GM15510 (cell line): ENCODE measurements around the gene CCDC167.

Source experiments
- POLR2A ChIP-seq: IDR thresholded peaks from 3 replicates; pipeline ENCODE4 v1.6.1; 2011; ENCODE audit warnings: borderline replicate concordance; ENCODE audit not compliant: insufficient read length; ENCODE audit errors: extremely low read depth

Gene CCDC167

DNA sequence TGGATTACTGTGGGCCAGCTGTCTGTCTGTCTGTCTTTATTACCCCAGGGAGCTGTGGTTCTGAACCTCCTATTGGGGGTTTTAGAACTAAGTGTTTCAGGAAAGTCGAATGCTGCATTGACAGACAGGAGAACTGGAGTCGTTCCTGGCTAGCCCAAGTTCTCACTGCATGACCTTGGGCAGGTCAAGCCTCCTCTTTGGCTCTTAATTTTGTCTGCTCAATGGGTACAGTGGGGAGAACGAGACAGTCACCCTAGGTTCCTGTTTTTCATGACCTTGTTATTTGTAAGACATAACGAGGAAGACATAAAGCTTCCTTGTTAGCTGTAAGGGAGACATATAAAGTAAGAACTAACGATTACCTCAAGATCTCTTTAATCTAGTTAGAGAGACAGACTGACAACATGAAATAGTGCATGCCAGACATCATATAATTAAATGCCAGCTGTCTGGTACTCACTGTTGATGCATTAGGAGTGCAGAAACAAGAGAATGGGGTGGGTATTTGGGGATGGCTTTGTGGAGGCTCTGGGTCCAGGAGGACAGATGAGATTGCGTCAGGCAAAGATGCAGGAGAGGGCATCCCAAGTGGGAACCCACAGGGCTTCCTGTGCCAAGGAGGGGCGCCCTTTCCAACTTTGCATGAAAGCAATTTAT lies 3.7 kb upstream of the CCDC167 start:
- TF ChIP-seq POLR2A: no peak

DNA sequence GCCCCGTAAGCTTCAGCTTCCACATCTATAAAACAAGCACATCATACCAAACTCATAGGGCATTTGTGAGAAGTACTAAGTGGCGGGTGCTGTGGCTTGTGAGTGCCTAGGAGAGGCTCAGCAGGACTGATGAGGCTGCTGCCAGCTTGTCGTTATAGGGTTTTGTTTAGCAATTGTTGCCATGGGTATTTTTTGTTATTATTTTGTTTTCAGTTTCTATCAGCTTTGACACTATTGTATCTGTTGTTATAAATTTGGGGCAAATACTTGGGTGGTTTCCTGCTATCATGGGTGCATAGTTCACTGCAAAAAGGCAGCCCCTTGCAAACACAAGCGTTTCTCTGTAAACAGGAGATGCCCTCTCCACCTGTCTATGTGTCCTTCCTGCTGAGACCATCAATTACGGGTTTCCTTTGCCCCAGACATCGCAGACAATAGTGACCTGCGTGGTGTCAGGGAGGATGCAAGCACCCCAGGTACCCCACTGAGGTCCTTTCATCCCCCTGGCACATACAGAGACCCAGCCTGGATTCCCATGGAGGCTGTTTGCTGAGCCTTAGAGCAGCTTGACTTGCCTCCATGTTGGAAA lies 3.1 kb upstream of the CCDC167 start:
- no peak for TF ChIP-seq POLR2A

- no peak for TF ChIP-seq POLR2A
Measured at GRCh38 chr6:37501632-37502491, 2.2 kb upstream of the CCDC167 start.

GRCh38 chr6:37500294-37500608 lies 558 bp upstream of the CCDC167 start:
- no peak for TF ChIP-seq POLR2A

DNA sequence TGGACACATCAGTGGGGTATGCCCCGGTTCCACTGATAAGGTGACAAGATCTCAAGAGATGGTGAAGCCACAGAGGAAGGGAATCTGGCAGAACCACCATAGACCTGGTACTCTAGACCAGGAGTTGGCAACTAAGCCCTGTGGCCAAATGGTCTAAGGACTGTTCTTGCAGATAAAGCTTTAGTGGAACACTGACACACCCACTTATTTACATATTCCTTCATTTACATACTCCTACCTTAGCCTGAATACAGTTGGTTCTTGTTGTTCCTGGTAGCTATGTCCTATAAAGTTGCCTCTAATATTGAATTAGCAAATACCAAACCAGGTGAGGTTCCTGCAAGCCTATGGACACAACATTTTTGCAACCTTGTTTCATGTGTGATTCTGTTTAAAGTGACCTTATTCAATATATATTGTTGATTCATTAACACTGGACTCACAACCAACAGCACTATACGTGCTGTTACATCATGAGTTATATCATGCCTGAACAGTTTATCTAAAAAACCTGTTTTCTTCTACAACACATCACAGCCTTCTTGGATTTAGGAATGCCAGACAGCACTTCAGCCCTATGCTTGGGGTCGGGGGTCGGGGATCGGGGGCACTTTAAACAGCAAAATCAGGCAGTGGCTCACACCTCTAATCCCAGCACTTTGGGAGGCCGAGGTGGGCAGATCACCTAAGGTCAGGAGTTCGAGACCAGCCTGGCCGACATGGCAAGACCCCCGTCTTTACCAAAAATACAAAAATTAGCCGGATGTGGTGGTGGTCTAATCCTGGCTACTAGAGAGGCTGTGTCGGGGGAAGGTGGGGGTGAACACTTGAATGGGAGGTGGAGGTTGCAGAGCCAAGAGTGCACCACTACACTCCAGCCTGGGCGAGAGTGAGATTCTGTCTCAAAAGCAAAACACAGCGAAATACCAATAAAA lies 2.5 kb downstream of the CCDC167 start:
- TF ChIP-seq POLR2A: no peak

GRCh38 chr6:37495244-37495934 lies 4.3 kb downstream of the CCDC167 start:
- TF ChIP-seq POLR2A: no peak

GRCh38 chr6:37493661-37493995 lies 6.1 kb downstream of the CCDC167 start:
- no peak for TF ChIP-seq POLR2A

DNA sequence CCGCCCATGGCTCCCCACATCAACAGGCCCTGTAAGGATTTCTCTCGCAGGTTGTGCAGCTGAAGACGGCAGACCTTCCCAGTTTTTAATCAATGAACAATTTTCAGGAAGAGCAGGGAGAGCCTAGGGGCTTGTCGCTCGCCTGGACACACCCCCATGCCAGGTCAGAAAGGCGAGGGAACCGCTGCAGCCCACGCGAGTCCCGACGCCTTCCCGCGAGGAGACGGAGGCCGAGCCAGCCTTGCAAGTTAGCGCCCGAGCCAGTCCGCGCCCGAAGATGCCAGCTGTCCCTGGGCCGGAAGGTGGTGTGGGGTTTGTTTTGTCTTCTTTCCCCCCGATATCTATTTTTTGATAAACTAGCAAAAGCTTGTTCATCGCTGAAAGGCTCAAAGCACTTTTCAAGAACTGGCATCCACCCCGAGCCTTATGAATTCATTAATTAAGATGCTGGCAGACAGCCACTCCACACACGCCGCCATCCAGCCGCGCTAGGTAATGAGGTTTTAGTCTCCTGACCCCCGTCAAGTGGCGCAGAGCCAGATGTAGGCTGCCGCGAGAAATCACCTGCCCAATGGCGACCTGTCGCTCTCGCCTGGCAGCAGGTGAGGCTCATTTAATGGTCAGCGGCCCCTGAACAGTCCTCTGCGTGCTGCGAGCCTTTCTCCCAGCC lies 6.6 kb downstream of the CCDC167 start:
- no peak for TF ChIP-seq POLR2A

- no peak for TF ChIP-seq POLR2A
Measured at GRCh38 chr6:37492236-37492972, 7.3 kb downstream of the CCDC167 start.

DNA sequence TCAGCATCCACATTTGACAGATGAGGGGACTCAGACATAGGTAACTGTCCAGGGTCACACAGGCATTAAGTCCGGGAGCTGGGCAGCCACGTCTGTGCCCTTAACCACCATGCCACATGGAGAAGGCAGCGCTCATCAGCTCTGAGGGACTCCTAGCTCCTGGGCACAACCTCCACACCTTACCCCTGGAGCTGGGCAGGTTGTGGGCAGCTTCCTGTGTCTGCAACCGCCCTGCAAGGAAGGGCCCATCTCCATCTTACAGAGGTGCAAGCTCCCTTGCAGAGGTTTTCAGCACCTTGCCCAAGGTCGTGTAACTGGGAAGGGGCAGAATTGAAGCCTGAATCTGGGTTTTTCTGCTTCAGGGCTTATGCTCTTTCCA lies 7.9 kb downstream of the CCDC167 start:
- no peak for TF ChIP-seq POLR2A

GRCh38 chr6:37491171-37491829 lies 8.4 kb downstream of the CCDC167 start:
- peak; percentile 8 for TF ChIP-seq POLR2A

DNA sequence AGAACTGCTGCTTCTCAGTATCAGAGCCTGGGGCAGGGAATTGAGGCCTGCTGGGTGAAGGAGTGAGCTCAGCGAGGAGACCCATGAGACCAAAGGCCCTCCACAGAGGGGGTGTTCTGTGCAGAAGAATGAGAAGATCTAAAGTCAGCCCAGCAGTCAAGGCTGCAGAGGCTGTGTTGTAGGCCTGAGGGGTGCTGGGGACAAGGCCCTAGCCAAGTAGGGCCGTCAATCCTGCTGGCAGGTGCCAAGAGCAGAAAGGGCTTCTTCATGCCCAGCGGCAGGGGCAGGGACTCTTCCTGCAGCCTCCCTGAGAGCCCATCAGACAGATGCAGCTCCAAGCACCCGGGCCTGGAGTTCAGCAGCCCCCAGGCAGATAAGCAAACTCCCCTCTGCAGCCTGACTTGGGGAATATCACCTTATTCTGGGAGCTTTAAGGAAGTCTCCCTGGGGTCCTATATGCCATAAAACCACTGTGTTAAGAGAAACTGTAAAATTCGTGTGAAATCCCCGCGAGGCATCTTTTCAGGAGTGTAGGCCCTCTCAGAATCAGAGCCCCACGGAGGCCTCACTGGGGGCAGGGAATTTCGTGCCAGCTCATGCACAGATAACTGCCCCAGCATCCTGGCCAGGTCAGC lies 9.0 kb downstream of the CCDC167 start:
- no peak for TF ChIP-seq POLR2A
